ENCODE measurements around the gene MACO1.

Gene MACO1

GRCh38 chr1:25524568-25525360 is 94.1 kb downstream of the MACO1 start:
- DNase-seq (ENCODE audit: low read depth in 2 of 2) = no peak

GRCh38 chr1:25525361-25525688 is 94.6 kb downstream of the MACO1 start:
- DNase-seq (ENCODE audit: low read depth in 2 of 2) = no peak

GRCh38 chr1:25526753-25527152 is 96.1 kb downstream of the MACO1 start:
- no peak for DNase-seq (ENCODE audit: low read depth in 2 of 2)

GRCh38 chr1:25527226-25527846 is 96.6 kb downstream of the MACO1 start:
- no peak for DNase-seq (ENCODE audit: low read depth in 2 of 2)

GRCh38 chr1:25527946-25528595 is 97.4 kb downstream of the MACO1 start:
- no peak for DNase-seq (ENCODE audit: low read depth in 2 of 2)

- DNase-seq (ENCODE audit: low read depth in 2 of 2) = no peak
Measured at GRCh38 chr1:25528881-25529517, 98.3 kb downstream of the MACO1 start.

GRCh38 chr1:25529518-25530185 is 99.0 kb downstream of the MACO1 start:
- no peak for DNase-seq (ENCODE audit: low read depth in 2 of 2)

GRCh38 chr1:25530186-25531081 is 99.7 kb downstream of the MACO1 start:
- DNase-seq (ENCODE audit: low read depth in 2 of 2) = no peak

- no peak for DNase-seq (ENCODE audit: low read depth in 2 of 2)
Measured at GRCh38 chr1:25531082-25531461, 100.4 kb downstream of the MACO1 start.

GRCh38 chr1:25532970-25533369 is 102.3 kb downstream of the MACO1 start:
- DNase-seq (ENCODE audit: low read depth in 2 of 2) = no peak

GRCh38 chr1:25533775-25534409 is 103.2 kb downstream of the MACO1 start:
- no peak for DNase-seq (ENCODE audit: low read depth in 2 of 2)

- DNase-seq (ENCODE audit: low read depth in 2 of 2) = no peak
Measured at GRCh38 chr1:25534410-25534788, 103.7 kb downstream of the MACO1 start.

GRCh38 chr1:25536124-25536523 is 105.4 kb downstream of the MACO1 start:
- no peak for DNase-seq (ENCODE audit: low read depth in 2 of 2)

- DNase-seq (ENCODE audit: low read depth in 2 of 2) = no peak
Measured at GRCh38 chr1:25537153-25537831, 106.6 kb downstream of the MACO1 start.

- no peak for DNase-seq (ENCODE audit: low read depth in 2 of 2)
Measured at GRCh38 chr1:25538191-25538767, 107.6 kb downstream of the MACO1 start.

- no peak for DNase-seq (ENCODE audit: low read depth in 2 of 2)
Measured at GRCh38 chr1:25540750-25541342, 110.1 kb downstream of the MACO1 start.

- no peak for DNase-seq (ENCODE audit: low read depth in 2 of 2)
Measured at GRCh38 chr1:25541425-25541824, 110.7 kb downstream of the MACO1 start.

- no peak for DNase-seq (ENCODE audit: low read depth in 2 of 2)
Measured at GRCh38 chr1:25541889-25542658, 111.4 kb downstream of the MACO1 start.

Measured in stimulated activated CD4-positive, alpha-beta T cell treated with anti-CD3 and anti-CD28 coated beads, Interleukin-15, amount 100 ng/mL, for 48 hours (primary cell).